GM21576 (cell line): ENCODE data around the gene MFAP1.
"Not testable (repeated sequence)": the region's sequence is repeated elsewhere in the genome, so short reads cannot be mapped to it uniquely, and the experiment has no call there.

ENCODE experiments used
- ATAC-seq: cut with Tn5 transposase; IDR thresholded peaks from one replicate; pipeline ENCODE4 v1.9.1; 2021; ENCODE audit warnings: mild to moderate bottlenecking, moderate library complexity; ENCODE audit not compliant: unreplicated experiment

The MFAP1 gene

GRCh38 chr15:43825305-43825704 lies 815 bp upstream of the MFAP1 start:
- ATAC-seq = not testable (repeated sequence)

- no peak for ATAC-seq
Observed at GRCh38 chr15:43821505-43821904, 3.0 kb downstream of the MFAP1 start.

DNA sequence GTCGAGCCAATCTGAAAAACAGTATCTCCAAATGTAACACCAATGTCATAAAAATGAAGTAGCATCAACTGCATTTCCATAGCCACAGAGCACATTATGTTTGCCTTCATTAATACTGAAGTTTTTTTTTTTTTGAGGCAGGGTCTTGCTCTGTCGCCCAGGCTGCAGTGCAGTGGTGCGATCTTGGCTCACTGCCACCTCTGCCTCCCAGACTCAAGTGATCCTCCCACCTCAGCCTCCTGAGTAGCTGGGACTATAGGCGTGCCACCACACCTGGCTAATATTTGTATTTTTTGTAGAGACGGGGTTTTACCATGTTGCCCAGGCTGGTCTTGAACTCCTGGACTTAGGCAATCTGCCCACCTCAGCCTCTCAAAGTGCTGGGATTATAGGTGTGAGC lies 9.4 kb downstream of the MFAP1 start:
- ATAC-seq = not testable (repeated sequence)

DNA sequence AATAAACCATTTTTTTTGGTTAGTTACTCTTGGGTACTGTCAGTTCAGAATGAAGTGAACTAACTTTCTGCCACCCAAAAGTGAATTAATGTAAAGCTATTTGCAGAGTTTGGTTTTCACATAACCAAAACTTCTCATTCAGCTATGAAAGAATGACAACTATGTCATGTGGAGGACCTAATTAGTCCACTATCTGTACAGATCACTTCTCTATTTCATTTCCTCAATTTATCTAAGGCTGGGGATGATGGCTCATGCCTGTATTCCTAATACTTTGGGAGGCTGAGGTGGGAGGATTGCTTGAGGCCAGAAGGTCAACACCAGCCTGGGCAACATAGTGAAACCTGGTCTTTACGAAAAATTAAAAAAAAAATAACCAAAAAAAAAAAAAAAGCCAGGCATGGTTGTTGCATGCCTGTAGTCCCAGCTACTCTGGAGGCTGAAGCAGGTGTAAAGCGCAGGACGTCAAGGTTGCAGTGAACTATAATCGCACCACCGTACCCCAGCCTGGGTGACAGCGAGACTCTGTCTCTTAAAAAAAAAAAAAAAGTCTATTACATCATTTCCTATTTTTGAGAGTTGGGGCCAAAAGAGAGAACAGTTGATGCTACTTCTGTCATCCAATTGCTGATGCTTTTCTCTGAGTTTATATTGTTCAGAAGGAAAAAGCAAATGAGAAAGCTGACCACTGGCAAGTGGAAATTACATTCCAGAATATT lies 15.4 kb downstream of the MFAP1 start:
- ATAC-seq = peak; percentile 64

GRCh38 chr15:43808435-43808950 lies 16.0 kb downstream of the MFAP1 start:
- no peak for ATAC-seq

DNA sequence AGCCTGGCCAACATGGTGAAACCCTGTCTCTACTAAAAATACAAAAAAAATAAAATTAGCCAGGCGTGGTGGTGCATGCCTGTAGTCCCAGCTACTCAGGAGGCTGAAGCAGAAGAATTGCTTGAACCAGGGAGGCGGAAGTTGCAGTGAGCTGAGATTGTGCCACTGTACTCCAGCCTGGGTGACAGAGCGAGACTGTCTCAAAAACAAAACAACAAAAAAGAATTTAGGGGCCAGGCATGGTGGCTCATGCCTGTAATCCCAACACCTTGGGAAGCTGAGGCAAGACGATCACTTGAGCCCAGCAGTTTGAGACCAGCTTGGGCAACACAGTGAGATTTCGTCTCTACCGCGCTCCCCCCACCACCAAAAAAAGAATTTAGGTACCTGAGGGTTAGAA lies 21.8 kb downstream of the MFAP1 start:
- ATAC-seq = not testable (repeated sequence)

DNA sequence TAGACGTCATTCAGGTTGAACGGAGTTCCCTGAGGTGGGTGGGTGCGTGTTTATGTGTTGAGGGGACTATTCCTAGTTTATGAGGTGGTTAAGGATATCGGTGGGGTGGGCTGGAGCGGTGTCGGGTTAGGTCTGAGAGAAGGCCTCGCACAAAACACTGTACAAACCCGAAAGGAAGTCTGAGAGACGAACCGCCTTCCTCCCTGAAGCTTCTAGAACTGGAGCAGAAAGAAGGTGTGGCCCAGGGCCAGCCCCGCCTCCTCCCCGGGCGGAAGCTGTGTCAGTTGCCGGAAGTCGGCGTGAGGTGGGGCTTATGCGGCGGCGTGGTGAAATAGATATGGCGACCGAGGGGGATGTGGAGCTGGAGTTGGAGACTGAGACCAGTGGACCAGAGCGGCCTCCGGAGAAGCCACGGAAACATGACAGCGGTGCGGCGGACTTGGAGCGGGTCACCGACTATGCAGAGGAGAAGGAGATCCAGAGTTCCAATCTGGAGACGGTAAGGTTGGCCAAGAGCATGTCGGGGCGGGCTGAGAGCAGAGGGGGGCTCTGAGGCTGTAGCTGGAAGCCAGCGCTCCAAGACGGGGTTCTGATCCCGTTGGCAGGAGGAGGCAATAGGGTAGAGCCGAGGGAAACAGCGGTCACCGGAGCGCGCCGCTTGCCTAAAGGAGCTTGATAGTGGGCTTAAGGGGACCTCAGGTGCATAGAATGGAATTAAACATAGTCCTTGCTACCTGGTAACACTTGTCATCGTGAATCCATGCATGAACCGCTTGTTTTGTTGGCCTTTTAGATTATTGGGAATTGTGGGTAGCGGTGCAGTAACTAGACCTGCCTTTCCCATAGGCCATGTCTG lies 24.0 kb downstream of the MFAP1 start, which contains the start of gene HYPK:
TSS of gene HYPK (plus strand) at position 314 of the 856 bp plus-strand sequence. CDS start at position 338, 24 bp downstream.
- ATAC-seq = peak; percentile 79

- ATAC-seq = no peak
Observed at GRCh38 chr15:43799945-43800285, 24.6 kb downstream of the MFAP1 start, which contains the start of gene SERINC4. SERINC4 (minus strand) TSS chr15:43800220; CDS start chr15:43799986, 234 bp downstream.

- ATAC-seq = no peak
Observed at GRCh38 chr15:43799209-43799944, 25.1 kb downstream of the MFAP1 start.

DNA sequence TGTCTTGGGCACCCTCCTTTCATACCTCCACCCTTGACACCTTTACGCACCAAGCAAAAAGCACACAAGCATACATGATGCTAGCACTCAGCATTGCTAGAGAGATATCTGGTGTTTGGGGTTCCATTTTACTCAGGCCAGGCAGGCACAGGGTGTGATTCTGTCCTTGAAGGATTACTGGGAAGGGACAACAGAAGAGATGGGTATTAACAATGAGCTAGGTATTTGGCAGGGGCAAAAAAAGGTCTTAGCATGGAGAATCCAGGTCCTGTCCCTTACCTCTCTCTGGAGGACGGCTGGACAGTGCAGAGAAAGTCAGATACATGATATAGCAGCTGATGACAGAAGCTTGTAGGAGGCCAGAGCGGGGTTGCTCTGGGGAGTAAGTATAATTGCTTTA lies 27.9 kb downstream of the MFAP1 start:
- ATAC-seq = no peak

- ATAC-seq = no peak
Observed at GRCh38 chr15:43795997-43796396, 28.5 kb downstream of the MFAP1 start.

GRCh38 chr15:43795197-43795596 lies 29.3 kb downstream of the MFAP1 start:
- ATAC-seq = no peak

DNA sequence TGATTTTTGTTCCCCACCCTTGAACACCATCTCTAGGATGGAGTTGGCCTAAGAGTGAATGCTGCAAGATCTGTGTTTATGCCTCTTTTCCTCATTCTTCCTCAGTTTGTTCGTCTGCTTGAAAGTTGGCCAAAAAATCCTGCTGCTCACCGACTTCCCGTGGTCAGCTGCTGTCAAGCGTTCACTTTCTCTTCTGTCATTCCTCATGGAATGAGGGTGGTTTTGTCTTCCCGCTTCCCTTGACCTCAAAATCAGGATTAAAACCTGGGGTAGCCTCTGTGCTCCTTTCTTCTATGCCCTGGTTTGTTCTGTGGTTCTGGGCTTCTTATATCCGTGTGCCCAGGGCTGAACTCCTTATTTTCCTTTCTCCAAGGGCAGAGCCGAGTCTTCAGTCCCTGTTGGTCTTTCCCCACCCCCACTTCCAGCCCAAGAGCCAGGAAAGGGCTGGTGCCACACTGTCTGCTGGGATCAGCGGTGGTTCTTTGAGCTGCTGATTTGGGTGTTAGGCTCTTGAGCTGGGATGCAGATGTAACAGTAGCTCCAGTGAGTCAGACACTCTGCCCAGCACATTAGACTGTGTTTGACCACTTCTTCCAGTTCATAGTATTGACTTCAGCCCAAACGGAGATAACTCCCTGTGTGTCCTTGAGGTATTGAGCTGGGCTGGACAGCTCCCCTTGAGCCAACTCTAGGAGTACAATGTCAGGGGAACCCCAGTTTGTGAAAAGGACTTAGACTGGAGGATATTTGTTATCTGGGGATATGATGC lies 30.0 kb downstream of the MFAP1 start:
- no peak for ATAC-seq

DNA sequence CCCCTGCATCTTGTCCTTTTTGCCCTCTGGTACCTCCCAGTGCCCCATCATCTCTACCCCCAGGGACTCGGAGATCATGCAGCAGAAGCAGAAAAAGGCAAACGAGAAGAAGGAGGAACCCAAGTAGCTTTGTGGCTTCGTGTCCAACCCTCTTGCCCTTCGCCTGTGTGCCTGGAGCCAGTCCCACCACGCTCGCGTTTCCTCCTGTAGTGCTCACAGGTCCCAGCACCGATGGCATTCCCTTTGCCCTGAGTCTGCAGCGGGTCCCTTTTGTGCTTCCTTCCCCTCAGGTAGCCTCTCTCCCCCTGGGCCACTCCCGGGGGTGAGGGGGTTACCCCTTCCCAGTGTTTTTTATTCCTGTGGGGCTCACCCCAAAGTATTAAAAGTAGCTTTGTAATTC lies 30.8 kb downstream of the MFAP1 start:
- ATAC-seq = no peak

DNA sequence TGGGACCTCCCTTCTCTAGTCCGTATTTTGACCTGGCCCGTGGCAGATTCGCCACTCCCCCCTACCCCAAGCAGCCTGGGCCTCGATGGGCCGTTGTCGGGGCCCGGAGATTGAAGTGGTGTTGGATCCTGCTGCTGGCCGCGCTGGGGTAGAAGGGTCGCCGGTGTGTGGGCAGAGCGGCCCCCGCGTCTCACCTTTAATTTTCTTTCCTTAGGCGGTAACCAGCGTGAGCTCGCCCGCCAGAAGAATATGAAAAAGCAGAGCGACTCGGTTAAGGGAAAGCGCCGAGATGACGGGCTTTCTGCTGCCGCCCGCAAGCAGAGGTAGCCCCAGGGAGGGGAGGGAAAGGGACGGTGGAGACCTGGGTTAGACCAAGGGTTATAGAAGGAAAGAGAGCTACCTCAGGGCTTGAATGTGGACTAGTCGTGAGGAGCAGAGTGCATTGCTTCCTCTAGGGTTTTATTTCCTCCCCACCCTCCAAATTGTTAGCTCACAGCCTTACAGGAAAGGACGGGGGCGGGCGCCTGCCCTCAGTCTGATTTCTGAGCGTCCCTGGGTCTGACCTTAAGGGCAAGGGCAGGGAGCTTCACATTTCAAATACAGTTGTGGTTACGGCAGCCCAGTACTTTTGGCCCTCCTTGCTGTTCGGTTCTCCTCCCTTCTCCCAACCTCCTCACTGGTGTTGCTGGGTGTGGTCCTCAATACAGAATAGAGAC lies 31.6 kb downstream of the MFAP1 start:
- ATAC-seq = no peak

GRCh38 chr15:43791993-43792760 lies 32.3 kb downstream of the MFAP1 start, which contains the start of gene SERF2:
SERF2 (plus strand) TSS chr15:43792320; CDS start chr15:43792377, 57 bp downstream.
- ATAC-seq = peak; percentile 82

- ATAC-seq = no peak
Observed at GRCh38 chr15:43789409-43789808, 35.1 kb downstream of the MFAP1 start.

GRCh38 chr15:43779016-43779415 lies 45.5 kb downstream of the MFAP1 start:
- ATAC-seq = no peak
